ENCODE data around the gene ARF1. TPM values are rescaled to one million over a fixed set of nuclear protein-coding genes. Genes with fewer than 3 reads are reported as not detected.

Gene ARF1
- total RNA-seq, 1 experiment from 2014 or later = 378 TPM

GRCh38 chr1:228120857-228121489 is 38.5 kb downstream of the ARF1 start:
- peak; percentile 24 for DNase-seq (ENCODE audit: low read depth)

DNA sequence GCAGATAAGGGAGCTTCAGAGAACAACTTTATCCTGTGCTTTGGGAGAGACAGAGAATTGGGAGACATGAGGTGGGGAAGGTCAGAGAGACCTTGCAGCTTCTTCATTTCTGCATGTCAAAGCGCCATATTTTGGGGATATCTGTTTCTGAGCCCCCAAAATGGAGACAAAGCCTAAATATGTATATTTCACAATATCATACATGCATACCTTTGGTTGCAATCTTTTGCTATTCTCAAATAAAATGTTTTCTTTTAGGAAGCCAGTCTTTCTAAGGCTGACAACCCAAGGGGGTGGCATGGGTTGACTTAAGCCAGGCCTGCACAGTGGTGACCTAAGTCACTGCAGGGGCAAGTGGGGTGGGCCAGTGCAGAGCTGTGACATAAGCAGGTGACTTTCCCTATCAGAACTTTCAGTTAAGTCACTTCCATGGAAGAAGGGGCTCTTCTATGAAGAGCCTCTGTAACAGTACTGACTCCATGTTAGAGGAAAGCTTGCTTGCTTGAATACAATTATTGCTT is 40.5 kb downstream of the ARF1 start:
- no peak for DNase-seq (ENCODE audit: low read depth)

GRCh38 chr1:228123505-228123904 is 41.0 kb downstream of the ARF1 start:
- no peak for DNase-seq (ENCODE audit: low read depth)

- DNase-seq (ENCODE audit: low read depth) = no peak
Observed at GRCh38 chr1:228125185-228125584, 42.7 kb downstream of the ARF1 start.

- no peak for DNase-seq (ENCODE audit: low read depth)
Observed at GRCh38 chr1:228131766-228132165, 49.3 kb downstream of the ARF1 start.

- no peak for DNase-seq (ENCODE audit: low read depth)
Observed at GRCh38 chr1:228134591-228134990, 52.1 kb downstream of the ARF1 start.

DNA sequence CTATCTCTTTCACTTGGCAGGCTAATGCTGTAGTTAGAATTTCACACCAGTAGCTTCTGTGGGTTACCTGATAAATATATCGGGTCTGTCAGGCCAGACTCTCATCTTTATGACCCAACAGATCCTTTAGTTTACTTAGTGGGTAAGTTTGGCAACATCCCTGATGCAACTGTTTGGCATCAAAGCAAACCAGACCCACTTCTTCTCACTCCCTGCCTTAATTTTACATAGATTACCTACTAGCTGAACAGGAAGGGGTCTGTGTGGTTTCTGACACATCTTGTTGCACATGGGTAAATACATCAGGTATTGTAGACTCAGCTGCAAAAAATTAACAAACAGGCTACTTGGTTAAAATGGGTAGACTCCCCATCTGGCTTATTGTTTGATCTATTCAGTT is 54.4 kb downstream of the ARF1 start:
- DNase-seq (ENCODE audit: low read depth) = no peak

DNA sequence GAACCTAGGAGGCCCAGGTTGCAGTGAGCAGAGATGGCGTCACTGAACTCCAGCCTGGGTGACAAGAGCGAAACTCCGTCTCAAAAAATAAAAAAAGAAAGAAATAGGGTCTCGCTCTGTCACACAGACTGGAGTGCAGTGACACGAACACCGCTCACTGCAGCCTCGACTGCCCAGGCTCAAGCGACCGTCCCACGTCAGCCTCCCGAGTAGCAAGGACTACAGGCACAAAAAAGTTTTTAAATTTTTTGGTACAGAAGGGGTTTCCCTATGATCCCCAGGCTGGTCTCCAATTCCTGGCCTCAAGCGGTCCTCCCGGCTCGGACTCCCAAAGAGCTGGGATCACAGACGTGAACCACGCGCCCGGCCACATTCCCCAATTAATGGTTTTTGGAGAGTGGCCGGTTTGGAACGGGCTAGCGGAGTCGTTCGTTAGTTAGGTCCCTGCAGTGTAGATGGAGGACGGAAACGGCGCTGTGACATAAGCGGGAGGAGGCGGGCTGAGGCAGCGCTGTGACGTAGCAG is 57.0 kb downstream of the ARF1 start:
- DNase-seq (ENCODE audit: low read depth) = no peak

DNA sequence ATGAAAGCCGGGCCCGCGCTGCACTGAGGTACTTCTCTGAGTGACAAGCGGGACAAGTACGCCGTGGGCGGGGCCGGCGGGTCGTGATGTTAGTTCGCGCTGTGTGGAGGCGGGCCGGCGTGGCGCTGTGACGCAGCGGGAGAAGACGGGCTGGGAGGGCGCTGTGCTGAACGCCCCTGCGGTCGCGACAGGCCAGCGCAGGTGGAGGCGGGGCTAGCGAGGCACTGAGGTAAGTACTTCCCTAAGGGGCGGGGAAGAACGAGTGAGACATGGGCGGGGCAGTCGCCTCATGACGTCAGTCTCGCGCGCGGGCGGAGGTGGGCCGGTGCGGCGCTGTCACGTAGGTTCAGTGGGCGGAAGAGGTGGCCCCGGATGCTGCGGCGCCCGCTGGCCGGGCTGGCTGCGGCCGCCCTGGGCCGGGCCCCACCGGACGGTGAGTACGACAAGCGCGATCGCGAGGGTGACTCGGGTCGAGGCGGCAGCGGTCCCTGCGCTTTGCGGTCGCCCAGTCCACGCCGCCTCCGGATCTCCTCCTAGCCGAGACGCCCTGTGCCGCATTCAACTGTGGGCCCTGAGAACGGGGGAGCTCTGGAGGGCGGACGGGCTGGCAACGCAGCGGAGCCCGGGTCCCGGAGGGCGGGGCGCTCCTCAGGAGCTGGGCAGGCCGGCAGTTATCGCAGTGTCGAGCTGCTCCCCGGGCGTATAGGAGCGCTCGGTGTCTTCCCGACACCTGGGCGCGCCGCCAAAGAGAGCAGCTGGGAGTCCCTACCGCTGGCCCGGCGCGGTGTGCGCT is 57.6 kb downstream of the ARF1 start, which contains the start of gene GUK1:
Gene GUK1 (plus strand): TSS at position 349 of the 793 bp plus-strand sequence. CDS start 24 bp downstream, at position 373.
- DNase-seq (ENCODE audit: low read depth) = peak; percentile 99

DNA sequence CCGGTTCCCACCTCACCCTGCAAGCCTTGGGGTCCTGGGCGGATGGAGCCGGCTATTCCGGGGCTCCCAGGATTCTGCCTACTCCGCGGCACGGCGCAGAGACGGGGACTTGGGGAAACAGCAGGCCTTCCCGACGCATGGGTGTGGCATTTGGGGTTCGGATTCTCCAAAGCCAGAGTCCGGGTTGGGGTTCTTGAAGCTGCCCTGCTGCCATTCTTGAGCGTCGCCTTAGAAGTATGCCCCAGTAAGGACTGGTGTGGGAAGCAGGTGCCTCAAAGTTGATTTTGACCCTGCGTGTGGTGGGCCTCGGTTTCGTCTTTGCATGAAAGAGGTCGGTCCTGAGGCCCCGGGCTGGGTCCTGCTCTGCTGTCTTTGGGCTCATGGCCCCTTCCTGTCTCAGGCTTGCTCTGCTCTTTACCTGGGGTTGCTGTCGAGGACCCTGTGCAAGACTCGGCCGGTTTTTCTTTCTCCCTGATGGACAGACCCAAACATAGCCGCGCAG is 58.3 kb downstream of the ARF1 start:
- no peak for DNase-seq (ENCODE audit: low read depth)

GRCh38 chr1:228141226-228142044 is 58.9 kb downstream of the ARF1 start:
- DNase-seq (ENCODE audit: low read depth) = peak; percentile 88

- DNase-seq (ENCODE audit: low read depth) = peak; percentile 33
Observed at GRCh38 chr1:228142155-228142691, 59.7 kb downstream of the ARF1 start.

- peak; percentile 31 for DNase-seq (ENCODE audit: low read depth)
Observed at GRCh38 chr1:228142701-228143136, 60.2 kb downstream of the ARF1 start.

GRCh38 chr1:228143480-228144192 is 61.1 kb downstream of the ARF1 start:
- DNase-seq (ENCODE audit: low read depth) = no peak

GRCh38 chr1:228144193-228144992 is 61.9 kb downstream of the ARF1 start:
- no peak for DNase-seq (ENCODE audit: low read depth)

GRCh38 chr1:228144993-228145343 is 62.5 kb downstream of the ARF1 start:
- no peak for DNase-seq (ENCODE audit: low read depth)

- no peak for DNase-seq (ENCODE audit: low read depth)
Observed at GRCh38 chr1:228145463-228146416, 63.2 kb downstream of the ARF1 start.

GRCh38 chr1:228146417-228147150 is 64.1 kb downstream of the ARF1 start:
- DNase-seq (ENCODE audit: low read depth) = no peak

Measured in LHCN-M2 (cell line).